ENCODE measurements around the gene PTGER2.

The PTGER2 gene, protein sequence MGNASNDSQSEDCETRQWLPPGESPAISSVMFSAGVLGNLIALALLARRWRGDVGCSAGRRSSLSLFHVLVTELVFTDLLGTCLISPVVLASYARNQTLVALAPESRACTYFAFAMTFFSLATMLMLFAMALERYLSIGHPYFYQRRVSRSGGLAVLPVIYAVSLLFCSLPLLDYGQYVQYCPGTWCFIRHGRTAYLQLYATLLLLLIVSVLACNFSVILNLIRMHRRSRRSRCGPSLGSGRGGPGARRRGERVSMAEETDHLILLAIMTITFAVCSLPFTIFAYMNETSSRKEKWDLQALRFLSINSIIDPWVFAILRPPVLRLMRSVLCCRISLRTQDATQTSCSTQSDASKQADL

DNA sequence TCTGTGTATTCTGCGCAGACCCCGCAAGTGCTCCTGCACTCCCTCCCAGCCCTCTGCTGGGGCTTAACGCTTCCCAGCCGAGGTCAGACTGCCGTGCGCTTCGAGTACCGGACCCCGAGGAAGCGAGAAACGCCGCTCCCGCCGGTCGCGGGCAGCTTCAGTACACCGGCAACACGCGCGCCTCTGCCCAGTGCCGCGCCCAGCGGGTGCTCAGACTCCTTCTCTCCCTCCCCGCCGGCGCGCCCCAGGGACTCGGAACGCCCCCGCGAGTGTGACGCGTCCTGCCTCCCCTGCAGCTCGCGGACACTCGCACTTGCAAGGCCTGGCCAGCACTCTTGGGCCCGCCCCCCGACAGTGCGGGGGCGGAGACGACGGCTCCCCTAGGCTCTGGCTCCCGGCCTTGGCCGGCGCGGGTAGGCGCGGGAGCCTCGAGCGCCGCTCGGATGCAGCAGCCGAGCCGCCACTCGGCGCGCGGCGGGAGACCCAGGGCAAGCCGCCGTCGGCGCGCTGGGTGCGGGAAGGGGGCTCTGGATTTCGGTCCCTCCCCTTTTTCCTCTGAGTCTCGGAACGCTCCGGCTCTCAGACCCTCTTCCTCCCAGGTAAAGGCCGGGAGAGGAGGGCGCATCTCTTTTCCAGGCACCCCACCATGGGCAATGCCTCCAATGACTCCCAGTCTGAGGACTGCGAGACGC is at the start of gene PTGER2:
TSS of gene PTGER2 (plus strand) at position 410 of the 692 bp plus-strand sequence. CDS start at position 647, 237 bp downstream.
- peak; percentile 83 for DNase-seq

DNA sequence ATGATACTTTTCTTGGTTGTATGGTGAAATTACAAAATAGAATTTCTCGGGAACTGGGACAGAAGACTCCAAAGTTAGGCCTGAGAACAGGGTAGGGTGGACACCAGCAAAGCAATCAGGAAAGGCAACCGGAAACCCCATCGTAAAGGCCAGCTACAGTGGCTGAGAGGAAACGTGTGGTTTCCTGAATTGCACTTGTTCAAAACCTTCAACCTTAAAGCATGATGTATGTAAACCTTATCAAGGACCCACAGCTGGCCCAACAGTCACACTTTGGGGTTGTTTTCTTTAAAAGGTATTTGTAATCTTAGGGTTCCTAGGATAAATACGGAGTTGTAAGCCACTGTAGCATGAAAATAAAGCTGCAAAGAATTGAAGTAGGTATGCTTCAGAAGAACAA is 48.9 kb upstream of the PTGER2 start:
- DNase-seq = no peak

DNA sequence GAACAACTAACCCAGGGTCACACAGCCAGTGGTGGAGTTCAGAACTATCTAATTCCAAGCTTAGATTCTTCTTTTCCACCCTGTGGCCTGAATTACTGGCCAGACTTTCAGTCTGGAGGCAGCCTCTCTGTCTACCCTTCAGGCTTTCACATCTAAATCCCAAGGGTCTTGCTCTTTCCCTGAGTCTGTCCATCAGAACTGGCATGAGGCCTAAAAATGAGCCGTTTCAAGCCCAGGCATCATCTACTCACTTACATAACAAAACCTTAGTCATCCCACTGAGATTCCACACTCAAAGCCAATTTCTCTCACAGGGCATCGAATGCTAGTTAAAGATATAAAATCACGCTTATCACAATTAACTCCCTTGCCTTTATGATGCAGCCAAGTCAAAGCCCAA is 47.9 kb upstream of the PTGER2 start:
- no peak for DNase-seq

DNA sequence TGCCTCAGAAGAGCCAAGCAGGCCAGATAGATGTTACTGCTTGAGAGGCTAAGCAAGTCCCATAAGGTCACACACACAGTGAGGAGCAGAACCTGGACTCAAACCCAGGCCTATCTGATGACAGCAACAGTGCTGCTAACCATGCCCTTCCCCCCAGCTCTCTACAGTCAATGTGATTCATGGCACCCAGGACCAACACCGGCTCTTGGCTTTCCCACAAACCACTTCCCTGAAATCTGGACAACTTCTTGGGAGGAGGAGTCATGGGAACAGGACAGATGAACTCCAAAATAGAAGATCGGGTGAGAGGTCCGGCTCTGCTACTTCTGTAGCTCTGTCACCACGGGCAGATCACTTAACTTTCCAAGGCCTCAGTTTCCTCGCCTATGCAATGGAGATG is 47.3 kb upstream of the PTGER2 start:
- DNase-seq = no peak

DNA sequence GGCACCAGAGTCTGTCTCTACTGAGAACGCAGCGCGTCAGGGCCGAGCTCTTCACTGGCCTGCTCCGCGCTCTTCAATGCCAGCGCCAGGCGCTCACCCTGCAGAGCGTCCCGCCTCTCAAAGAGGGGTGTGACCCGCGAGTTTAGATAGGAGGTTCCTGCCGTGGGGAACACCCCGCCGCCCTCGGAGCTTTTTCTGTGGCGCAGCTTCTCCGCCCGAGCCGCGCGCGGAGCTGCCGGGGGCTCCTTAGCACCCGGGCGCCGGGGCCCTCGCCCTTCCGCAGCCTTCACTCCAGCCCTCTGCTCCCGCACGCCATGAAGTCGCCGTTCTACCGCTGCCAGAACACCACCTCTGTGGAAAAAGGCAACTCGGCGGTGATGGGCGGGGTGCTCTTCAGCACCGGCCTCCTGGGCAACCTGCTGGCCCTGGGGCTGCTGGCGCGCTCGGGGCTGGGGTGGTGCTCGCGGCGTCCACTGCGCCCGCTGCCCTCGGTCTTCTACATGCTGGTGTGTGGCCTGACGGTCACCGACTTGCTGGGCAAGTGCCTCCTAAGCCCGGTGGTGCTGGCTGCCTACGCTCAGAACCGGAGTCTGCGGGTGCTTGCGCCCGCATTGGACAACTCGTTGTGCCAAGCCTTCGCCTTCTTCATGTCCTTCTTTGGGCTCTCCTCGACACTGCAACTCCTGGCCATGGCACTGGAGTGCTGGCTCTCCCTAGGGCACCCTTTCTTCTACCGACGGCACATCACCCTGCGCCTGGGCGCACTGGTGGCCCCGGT is 46.4 kb upstream of the PTGER2 start, which contains the start of gene PTGDR:
TSS of gene PTGDR (plus strand) at position 198 of the 778 bp plus-strand sequence. CDS start at position 315, 117 bp downstream.
- peak; percentile 60 for DNase-seq

DNA sequence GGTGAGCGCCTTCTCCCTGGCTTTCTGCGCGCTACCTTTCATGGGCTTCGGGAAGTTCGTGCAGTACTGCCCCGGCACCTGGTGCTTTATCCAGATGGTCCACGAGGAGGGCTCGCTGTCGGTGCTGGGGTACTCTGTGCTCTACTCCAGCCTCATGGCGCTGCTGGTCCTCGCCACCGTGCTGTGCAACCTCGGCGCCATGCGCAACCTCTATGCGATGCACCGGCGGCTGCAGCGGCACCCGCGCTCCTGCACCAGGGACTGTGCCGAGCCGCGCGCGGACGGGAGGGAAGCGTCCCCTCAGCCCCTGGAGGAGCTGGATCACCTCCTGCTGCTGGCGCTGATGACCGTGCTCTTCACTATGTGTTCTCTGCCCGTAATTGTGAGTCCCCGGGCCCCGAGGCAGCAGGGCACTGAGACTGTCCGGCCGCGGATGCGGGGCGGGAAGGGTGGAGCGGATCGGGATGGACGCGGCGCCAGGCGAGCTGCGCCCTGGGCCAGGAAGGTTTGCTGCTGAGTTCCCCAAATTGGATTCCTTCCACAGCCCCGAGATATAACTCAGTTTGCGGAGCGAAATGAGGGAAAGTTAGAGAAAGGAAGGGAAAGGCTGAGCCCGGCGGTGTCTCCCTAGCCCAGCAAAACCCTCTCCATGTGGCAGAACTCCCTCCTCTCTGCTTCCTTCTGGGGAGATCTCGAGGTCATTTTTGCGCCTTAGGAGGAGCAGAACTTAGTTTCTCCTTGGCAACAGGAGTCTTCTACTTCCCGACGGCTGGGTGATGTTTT is 45.6 kb upstream of the PTGER2 start:
- DNase-seq = no peak

DNA sequence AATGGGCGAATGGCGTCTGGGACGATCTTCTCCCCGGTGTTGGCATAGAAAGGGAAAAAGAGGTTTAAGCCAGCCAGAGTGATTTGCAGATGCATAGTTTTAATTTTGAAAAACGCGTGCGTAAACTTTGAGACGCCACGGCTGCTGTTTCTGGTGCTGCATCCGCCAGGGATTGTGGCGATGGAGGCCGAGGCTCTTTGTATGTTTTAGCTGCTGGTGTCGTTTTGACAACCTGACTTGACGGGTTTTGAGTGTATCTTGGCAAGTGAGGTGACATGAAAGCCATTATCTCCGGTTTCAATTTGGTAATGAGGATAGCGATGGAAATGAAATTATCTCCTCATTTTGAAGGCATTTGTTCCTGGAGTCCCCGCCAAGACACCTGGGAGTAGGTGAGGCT is 45.0 kb upstream of the PTGER2 start:
- DNase-seq = no peak

DNA sequence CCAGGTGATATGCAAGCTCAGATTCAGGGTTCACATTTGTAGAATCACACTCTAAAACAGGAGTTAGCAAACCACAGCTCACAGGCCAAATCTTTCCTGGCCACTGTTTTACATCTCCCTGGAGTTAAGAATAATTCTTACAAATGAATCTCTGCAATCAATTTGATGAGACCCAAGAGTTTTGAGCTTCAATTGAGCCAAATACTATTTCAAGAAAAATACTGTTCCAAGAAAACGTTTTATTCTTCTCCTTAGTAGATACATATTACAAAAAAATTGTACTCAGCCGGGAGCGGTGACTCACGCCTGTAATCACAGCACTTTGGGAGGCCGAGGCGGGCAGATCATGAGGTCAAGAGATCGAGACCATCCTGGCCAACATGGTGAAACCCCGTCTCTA is 44.1 kb upstream of the PTGER2 start:
- DNase-seq = no peak

DNA sequence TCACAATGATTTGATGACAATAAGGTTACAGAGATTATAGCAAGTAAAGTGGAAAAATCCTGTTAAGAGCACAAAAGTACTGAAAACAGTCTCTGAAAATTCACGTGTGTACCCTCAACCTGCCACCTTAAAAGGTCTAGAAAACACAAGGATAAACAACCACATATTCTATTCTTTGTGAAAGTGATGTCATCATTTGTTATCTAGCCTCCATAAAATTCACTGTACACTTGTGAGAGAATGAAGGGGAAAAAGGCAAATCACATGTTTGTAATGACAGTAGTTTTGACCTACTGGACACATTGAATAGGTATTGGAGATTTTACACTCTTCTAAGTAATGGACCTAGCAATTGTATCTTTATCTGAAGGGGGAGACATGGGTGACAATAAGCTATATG is 42.6 kb upstream of the PTGER2 start:
- no peak for DNase-seq

DNA sequence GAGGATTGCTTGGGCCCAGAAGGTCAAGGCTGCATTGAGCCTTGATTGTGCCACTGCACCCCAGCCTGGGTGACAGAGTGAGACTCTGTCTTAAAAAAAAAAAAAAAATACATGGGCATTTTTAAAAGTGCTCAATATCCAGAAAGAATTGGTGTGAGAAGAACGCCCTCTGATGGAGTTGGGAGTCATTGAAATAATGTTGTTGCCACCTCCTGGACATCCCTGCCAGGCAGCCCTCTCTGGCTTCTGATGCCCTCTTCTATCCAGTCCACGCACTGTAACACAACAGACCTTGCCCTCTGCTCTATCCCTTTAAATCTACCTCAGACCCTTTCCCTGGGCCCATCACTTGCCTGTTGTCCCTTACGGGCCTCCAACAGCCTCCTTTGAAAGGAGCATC is 41.7 kb upstream of the PTGER2 start:
- no peak for DNase-seq

DNA sequence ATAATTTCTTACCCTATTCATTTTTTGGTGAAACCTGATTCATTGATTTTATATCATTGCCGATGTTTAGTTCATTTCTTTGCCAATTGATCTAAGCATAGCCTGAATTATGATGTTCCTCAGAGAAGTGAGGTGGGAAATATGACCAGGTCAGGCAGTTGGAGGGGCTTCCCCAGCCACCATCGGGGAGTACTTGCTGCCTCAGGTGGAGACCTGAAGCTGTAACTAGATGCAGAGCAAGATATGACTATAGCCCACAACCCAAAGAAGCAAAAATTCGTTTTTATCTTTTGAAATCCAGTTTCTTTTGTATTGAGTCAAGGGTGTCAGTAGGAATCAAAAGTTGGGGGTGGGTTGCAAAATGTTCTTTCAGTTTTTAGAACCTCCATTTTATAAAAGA is 38.7 kb upstream of the PTGER2 start:
- no peak for DNase-seq

DNA sequence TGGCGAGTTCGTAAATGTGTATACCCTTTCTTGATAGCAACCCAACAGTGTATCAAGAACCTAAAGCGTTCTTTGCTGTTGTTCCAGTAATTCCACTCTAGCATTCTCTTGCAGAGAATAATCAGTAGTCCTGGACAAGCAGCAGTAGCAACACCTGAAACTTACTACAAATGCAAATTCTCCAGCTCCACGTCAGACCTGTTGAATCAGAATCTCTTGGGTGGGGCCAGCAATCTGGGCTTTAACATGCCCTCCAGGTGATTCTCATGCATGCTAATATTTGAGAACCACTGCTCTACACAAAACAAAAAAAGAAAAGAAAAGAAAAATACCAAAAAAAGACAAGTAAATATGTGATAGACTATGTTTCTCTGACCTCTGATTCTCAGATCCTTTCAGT is 36.6 kb upstream of the PTGER2 start:
- DNase-seq = no peak

DNA sequence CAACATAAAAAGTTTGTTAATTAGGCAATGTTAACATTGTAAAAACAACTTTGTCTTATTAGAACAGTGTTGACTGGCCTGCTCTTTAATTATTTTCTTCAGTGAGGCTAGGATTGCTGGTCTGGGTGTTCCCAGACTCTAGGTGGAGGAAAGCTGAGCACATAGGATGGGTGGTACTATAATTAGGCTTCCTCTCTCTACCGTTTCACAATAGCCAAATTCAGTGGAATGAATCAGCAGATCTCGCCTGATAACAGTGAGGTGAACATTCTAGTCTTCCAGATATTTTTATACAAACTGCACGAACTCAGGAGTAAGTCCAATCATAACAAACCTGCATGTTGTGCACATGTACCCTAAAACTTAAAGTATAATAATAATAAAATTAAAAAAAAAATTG is 34.7 kb upstream of the PTGER2 start:
- no peak for DNase-seq

DNA sequence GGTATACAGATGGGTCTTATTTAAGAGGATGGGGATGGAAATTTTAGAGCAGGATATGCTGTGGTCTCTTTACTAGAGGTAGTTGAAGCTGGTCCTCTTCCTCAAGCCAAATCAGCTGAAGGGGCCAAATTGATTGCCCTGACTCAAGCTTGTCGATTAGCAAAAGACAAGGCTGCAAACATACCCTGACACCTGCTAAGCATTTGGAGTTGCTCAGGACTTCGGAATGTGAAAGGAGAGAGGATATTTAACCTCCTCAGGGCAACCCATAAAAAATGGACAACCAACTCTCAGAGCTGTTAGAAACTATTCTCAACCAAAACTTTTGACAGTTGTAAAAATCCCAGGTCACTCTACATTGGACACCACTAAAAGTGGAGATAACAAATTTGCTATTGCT is 31.0 kb upstream of the PTGER2 start:
- no peak for DNase-seq

DNA sequence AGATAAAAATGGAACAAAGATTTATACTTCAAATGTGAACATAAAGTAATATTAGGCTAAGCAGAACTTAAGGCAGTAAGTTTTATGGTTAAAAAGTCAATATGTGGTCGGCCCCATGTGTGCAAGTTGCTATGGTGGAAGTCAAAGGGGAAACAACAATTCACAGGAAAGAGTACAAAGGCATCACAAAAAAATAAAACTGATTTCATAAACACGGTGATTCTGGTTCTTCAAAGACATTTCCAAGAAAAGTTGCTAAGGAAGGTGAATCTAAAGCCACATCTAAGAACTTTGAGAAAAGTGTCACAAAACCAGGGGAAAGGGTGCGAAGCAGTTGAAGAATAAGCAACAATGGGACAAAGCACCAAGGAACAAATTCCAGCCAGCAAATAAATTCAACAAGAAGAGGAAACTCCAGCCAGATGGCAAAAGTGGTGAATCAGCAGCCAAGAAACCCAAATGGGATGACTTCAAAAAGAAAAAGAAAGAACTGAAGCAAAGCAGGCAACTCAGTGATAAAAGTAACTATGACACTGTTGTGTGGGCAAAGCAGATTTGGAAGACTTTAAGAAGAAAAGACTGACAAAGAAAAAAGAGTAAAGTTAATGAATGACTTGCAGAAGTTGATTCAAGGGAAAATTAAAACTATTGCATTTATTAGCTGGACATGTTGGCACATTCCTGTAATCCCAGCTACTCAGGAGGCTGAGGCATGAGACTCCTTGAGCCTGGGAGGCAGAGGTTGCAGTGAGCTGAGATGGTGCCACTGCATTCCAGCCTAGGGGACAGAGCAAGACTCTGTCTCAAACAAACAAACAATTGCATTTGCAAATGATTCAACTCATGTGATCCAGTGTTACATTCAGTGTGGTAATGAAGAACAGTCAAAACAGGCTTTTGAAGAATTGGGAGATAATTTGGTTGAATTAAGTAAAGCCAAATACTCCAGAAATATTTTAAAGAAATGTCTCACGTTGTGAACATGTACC is 27.2 kb upstream of the PTGER2 start:
- no peak for DNase-seq

DNA sequence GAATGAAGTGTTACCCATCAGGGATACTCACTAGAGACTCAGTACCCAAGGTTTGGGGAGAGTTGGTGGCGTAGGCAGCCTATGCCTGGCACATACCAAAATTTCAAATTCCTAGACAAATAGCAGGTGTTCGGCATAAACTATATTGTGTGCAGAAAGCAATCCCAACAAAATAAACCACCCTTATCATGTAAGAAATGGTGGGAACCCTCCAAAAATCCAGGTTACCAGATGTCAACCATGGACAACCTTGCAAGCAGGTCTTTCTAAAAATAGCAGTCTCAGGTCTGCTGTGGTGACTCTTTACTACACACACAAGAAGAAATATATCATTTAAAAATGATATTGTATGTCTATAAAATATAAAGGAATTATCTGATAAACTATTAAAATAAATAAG is 17.7 kb upstream of the PTGER2 start:
- no peak for DNase-seq

DNA sequence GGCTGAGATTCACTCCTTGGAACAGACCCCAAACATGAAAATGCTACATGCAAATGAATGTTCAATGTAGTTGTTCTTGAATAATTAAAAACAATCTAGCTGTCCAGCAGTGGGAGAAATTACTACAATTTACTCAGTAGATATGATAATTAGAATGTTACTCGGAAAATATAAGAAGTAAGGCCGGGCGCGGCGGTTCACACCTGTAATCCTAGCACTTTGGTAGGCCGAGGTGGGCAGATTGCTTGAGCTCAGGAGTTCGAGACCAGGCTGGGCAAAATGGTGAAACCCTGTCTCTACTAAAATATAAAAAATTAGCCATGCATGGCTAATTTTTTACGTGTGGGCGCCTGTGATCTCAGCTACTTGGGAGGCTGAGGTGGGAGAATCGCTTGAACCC is 15.3 kb upstream of the PTGER2 start:
- no peak for DNase-seq

DNA sequence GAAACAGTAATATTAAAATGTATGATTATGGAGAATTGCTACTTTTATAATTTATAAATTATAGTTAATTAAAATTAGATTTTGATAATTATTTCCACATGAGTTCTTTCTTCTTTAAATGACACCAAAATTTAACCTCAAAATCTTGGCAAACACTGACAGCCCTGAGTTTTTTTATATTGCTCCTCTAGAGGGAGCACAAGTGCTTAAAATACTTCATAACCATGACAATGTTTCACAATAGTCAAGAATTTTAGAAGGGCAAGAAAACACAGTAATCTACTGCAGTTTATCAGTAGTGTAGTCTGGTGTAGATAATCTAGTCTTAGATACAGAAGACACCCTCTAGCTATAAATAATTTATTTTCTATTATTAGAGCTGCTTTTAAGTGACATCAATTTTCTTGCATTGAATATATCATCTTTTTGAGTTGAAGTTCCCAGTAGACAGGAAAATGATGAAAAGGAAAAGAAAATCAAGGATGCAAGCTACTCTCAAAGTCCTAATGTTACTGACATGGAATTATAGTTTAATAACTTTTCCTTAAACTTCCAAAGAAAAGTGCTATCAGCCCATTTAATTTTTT is 14.3 kb upstream of the PTGER2 start:
- DNase-seq = peak; percentile 69

DNA sequence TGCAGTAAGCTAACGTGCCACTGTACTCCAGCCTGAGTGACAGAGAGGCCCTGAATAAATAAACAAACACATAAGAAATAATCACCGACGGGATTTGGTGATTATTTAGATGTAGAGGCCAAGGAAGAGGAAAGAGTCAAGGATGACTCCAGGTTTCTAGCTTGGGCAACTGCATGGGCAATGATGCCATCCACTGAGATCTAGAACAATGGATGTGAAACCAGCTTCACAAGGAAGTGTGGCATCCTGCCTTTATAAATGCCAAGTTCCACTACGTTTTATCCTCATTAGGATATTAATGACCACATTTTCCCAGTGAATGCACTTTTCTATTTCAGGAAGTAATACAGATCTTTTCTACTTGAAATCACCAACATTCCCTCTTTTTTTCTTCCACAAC is 10.9 kb upstream of the PTGER2 start:
- no peak for DNase-seq

DNA sequence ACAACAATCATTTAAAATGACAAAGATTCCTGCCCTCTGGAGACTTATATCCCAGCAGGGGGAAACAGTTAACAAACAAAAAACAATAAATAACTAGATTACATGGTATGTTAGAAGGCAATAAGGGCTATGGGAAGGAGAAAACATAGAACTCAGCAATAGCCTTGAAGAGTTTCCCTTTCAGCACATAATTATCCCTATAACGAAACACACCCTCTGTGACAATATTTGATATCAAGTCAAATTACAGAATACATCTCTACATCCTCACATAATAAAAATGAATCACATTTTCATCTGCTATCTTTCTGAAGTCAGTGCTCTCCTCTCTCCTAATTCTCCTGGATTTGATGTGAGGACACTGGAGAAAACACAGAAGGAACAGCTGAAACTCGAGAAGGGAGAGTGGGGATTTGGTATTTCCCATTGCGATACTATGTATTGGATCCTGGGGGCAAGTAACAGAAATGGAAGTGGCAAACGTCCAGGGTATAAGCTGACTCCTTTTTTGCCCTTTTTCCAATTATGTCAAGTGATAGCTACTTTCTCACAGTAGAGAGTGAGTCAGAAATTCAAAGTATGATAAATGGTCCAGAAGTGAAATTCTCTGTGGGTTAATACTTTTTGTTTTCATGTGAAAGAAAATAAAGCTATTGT is 9.7 kb upstream of the PTGER2 start:
- no peak for DNase-seq

DNA sequence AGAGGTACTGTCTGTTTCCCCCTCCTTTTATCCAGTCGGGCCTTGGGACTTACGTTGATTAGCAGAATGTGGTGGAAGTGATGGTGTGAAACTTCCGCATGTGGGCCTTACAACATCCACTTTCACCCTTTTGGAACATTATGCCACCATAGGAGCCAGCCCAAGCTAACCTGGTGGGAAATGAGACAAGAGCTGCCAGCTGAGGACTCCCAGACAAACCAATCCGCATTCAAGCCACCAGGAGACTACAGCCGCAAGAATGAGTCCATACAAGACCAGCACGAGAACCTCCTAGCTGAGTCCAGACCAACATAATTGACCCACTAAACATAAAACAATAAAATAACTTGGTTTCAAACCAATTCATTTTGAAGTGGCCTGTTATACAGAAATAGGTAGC is 9.1 kb upstream of the PTGER2 start:
- no peak for DNase-seq
